Measurements from ENCODE around the gene KLHL40.

KLHL40 gene

DNA sequence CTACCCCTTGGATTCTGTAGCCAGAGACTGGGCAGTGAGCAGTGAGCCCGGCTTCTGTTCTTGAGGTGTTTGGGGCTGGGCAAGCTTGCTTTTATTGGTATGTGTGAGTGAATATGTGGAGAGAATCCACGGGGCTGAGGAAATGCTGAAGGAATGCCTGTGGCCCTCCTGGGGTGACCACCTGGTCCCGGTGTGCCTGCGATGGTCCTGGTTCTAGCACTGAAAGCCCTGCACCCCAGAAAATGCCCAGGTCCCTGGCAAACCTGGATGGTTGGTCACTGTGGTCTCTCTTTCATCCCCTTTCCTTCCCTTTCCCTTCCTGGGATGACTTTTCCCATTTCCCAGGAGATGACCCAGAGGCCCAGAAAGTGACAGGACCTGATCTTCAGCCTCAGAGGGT, 27.7 kb upstream of the KLHL40 start:
- TF ChIP-seq, protein P1, sequence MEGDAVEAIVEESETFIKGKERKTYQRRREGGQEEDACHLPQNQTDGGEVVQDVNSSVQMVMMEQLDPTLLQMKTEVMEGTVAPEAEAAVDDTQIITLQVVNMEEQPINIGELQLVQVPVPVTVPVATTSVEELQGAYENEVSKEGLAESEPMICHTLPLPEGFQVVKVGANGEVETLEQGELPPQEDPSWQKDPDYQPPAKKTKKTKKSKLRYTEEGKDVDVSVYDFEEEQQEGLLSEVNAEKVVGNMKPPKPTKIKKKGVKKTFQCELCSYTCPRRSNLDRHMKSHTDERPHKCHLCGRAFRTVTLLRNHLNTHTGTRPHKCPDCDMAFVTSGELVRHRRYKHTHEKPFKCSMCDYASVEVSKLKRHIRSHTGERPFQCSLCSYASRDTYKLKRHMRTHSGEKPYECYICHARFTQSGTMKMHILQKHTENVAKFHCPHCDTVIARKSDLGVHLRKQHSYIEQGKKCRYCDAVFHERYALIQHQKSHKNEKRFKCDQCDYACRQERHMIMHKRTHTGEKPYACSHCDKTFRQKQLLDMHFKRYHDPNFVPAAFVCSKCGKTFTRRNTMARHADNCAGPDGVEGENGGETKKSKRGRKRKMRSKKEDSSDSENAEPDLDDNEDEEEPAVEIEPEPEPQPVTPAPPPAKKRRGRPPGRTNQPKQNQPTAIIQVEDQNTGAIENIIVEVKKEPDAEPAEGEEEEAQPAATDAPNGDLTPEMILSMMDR (IDR thresholded peaks at IDR 0.05; ENCODE audit: control insufficient read depth, extremely low read depth, insufficient read depth), result no peak
- H3K4me3 ChIP-seq (ENCODE audit: low read depth, low read length), result no peak overlapping the region
- no peak for DNase-seq (ENCODE audit: low read depth)

DNA sequence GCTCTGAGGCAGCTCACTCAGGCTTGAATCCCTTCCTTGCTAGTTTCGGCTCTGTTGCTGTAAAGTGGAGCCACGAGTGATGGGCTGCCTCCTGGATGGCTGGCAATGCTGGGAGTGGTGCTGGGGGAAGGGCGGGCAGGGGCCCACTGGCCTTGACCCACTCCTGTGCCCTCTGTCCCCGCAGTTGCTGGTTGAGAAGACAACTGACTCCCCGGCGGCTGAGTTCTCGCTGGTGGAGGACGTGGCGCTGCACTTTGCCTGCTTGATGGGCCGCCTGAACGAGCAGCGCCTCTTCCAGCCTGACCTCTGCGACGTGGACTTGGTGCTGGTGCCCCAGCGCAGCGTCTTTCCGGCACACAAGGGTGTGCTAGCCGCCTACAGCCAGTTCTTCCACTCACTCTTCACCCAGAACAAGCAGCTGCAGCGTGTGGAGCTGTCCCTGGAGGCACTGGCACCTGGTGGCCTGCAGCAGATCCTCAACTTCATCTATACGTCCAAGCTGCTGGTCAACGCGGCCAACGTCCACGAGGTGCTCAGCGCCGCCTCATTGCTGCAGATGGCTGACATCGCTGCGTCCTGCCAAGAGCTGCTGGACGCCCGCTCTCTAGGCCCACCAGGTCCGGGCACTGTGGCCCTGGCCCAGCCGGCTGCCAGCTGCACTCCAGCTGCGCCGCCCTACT, 27.1 kb upstream of the KLHL40 start:
- TF ChIP-seq, protein P1 (IDR thresholded peaks at IDR 0.05; ENCODE audit: control insufficient read depth, extremely low read depth, insufficient read depth), result no peak
- no peak for DNase-seq (ENCODE audit: low read depth)
- no peak overlapping the region for H3K4me3 ChIP-seq (ENCODE audit: low read depth, low read length)

DNA sequence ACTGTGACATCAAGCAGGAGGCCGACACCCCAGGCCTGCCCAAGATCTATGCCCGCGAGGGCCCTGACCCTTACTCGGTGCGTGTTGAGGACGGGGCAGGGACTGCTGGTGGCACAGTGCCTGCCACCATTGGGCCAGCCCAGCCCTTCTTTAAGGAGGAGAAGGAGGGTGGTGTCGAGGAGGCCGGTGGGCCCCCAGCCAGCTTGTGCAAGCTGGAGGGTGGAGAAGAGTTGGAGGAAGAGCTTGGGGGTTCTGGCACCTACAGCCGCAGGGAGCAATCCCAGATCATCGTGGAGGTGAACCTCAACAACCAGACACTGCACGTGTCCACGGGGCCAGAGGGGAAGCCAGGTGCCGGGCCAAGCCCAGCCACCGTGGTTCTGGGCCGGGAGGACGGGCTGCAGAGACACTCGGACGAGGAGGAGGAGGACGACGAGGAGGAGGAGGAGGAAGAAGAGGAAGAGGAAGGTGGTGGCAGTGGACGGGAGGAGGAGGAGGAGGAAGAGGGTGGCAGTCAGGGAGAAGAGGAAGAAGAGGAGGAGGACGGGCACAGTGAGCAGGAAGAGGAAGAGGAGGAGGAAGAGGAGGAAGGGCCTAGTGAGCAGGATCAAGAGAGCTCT, 26.5 kb upstream of the KLHL40 start:
- no peak overlapping the region for H3K4me3 ChIP-seq (ENCODE audit: low read depth, low read length)
- no peak for DNase-seq (ENCODE audit: low read depth)
- TF ChIP-seq, protein P1 (IDR thresholded peaks at IDR 0.05; ENCODE audit: control insufficient read depth, extremely low read depth, insufficient read depth), result no peak

DNA sequence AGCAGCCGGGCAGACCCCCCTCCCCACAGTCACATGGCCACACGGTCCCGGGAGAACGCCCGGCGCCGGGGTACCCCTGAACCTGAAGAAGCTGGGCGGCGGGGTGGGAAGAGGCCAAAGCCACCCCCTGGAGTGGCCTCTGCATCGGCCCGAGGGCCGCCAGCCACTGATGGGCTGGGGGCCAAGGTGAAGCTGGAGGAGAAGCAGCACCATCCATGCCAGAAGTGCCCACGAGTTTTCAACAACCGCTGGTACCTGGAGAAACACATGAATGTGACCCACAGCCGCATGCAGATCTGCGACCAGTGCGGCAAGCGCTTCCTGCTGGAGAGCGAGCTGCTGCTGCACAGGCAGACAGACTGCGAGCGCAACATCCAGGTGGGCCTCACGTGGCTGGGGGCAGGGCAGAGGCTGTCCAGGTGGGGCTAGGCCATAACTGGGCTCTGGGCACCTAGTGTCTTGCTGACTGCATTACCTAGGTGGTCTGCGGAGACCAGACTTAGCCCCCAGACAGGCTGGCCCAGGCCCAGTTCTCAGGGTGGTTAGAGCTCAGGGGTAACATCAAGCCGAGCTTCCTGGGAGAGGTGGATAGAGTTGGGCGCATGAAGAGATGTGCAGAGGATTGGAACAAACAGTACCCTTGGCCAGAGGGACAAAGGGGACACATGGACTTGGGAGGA, 25.7 kb upstream of the KLHL40 start:
- TF ChIP-seq, protein P1 (IDR thresholded peaks at IDR 0.05; ENCODE audit: control insufficient read depth, extremely low read depth, insufficient read depth), result no peak
- no peak overlapping the region for H3K4me3 ChIP-seq (ENCODE audit: low read depth, low read length)
- DNase-seq (ENCODE audit: low read depth), result no peak

DNA sequence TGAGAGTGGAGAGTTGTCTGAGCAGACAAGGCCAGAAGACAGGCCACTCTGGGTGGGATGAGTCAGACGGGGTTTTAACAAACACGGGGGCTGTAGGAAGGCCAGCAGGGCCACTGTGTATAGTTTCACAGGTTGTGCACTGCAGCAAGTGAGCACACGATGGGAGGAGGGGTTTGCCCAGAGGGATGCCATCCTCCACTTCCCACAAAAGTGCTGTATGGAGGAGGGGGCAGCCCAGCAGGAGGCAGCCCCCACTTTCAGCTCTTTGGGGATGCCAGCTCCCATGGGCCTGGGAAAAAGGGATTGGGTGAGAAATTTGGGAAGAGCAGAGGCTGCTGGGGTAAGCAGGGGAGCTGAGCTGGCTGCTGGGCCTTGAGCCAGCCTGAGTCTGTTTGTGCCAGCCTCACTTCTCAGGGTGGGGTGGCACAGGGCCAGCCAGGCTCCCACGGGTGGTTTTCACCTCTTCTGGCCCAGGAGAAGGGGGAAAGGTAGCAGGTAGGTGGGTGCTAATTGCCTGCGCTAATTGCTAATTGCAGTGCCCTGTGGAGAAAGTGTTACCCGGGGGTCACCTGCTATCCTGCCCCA, 25.1 kb upstream of the KLHL40 start:
- DNase-seq (ENCODE audit: low read depth), result no peak
- TF ChIP-seq, protein P1 (IDR thresholded peaks at IDR 0.05; ENCODE audit: control insufficient read depth, extremely low read depth, insufficient read depth), result no peak
- no peak overlapping the region for H3K4me3 ChIP-seq (ENCODE audit: low read depth, low read length)

DNA sequence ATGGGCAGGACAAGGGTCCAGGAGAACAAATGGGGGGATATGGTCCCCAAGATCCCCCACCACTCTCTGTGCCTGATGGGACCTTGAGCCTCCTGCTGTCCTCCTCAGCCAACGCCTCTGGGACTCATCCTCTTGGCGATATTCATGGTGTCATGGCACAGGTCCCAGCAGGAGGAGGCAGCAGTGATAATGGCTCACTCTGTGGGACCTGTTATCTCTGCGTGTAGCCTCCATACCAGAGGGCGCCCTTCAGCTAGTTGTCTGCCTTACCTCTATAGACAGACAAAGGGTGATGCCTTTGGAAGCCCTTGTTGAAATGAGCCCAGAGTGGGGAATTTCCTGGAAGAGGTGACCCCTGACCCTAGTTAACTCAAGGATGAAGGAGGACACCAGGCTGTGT, 24.4 kb upstream of the KLHL40 start:
- H3K4me3 ChIP-seq (ENCODE audit: low read depth, low read length), result no peak overlapping the region
- DNase-seq (ENCODE audit: low read depth), result no peak
- TF ChIP-seq, protein P1 (IDR thresholded peaks at IDR 0.05; ENCODE audit: control insufficient read depth, extremely low read depth, insufficient read depth), result no peak
